ENCODE results near the gene ECHS1.
"Not testable (repeated sequence)": the region's sequence is repeated elsewhere in the genome, so short reads cannot be mapped to it uniquely, and the experiment has no call there.

The ECHS1 gene

GRCh38 chr10:133400624-133401424 lies 27.7 kb upstream of the ECHS1 start:
- in situ Hi-C loops (cut with MboI; ENCODE audit: low sequenced_read_pairs) = no loop called here

GRCh38 chr10:133399123-133399601 lies 26.0 kb upstream of the ECHS1 start:
- in situ Hi-C loops (cut with MboI; ENCODE audit: low sequenced_read_pairs) = no loop called here

GRCh38 chr10:133397938-133398337 lies 24.8 kb upstream of the ECHS1 start:
- in situ Hi-C loops (cut with MboI; ENCODE audit: low sequenced_read_pairs) = no loop called here

DNA sequence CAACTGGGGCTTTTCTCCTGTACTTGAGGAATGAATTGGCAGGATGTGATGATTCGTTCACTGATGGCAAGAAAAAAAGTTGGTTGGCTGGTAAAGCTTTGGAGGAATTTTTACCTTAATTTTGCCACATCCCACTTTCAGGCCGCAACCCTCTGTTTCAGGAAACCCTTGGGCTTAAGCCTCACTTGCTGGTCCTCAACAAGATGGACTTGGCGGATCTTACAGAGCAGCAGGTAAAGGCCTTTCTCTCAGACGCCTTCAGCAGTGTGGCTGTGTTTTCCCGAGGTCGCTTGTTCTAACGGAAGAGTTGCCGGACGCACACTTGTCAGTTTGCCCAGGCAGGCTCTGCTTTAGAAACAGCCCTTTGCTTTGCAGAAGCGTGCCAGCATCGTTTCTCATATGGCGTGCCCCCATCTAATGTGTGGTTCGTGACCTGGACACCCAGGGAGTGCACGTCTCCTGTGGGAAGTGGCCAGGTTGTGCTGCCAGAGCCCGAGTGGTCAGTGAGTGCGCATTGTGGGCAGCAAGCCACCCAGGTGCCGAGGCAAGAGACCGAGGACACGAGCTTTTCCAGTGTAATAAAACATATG lies 23.0 kb upstream of the ECHS1 start:
- in situ Hi-C loops (cut with MboI; ENCODE audit: low sequenced_read_pairs) = no loop called here

DNA sequence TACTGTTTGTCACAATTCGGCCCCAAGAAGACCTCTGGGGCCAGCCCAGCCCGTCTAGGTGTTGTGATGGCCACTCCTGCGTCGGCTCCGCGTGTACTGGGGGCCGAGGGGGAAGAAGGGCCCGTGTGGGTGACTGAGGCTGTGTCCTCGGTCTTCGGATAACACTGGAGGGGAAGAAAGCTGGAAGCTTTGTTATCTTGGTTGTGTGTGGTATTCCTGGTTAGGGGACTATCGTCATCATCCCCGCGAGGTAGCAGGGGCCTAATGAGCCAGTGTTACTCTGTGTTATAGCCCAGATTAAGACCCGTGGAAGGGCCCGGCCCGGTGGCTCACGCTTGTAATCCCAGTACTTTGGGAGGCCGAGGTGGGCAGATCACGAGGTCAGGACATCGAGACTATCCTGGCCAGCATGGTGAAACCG lies 21.7 kb upstream of the ECHS1 start:
- in situ Hi-C loops (cut with MboI; ENCODE audit: low sequenced_read_pairs) = no loop called here

DNA sequence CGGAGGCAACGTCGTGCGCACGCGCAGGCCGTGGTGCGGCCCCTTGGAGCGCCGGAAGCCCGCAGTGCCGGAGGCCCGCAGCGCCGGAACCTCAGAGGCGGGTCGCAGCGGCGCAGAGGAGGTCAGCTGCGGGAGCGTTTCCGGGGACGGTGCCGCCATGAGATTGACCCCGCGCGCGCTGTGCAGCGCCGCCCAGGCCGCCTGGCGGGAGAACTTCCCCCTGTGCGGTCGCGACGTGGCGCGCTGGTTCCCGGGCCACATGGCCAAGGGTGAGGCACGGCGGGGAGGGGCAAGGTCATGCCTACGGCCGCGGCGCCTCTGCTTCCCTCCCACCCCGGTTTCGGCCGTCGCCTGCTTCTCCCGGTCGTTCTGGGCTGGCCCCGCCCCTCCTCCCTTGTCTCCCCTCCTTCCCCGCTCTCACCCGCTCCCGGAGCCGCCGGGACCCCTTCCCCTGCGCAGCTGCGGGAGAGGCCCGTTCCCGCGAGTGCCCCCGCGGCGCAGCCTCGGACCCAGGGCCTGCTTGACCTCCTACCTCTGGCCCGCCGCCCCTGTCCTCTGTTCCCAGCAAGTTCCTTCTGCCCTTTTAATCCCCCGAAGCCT lies 21.0 kb upstream of the ECHS1 start, which contains the start of gene MTG1:
Gene MTG1 (plus strand): TSS at position 94 of the 600 bp plus-strand sequence. CDS start 64 bp downstream, at position 158.
- in situ Hi-C loops (cut with MboI; ENCODE audit: low sequenced_read_pairs) = no loop called here

GRCh38 chr10:133393401-133394063 lies 20.4 kb upstream of the ECHS1 start:
- in situ Hi-C loops (cut with MboI; ENCODE audit: low sequenced_read_pairs) = no loop called here

DNA sequence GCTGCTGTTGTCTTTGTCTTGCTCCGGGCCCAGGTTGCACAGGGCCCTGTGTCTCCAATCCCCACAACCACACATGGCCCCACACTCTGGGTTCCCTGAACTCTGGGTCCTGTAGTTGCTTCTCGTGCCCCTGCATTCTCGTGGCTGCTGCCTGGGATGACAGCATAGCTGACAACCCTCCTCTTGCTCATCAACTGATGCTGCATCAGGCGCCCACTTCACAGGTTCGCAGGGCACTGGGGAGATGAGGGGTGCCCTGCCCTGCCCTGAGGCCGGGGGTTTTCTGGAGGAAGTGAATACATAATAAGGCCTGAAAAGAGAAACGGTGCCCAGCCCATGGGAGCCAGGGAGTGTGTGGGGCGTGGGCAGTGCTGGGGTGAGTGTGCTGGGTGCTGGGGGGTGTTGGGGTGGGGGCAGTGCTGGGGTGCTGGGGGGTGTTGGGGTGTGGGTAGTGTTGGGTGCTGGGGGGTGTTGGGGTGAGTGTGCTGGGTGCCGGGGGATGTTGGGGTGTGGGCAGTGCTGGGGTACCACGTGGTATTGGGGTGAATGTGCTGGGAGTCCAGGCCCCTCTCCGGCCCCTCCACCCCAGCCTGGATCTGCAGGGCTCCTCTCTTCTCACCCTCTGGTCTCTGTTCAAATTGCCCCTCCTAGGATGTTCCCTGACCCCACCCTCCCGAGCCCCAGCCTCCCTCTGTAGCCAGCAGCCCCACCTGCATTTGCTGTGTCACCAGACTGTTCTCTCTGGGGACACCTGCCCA lies 18.8 kb upstream of the ECHS1 start:
- in situ Hi-C loops (cut with MboI; ENCODE audit: low sequenced_read_pairs) = no loop called here

GRCh38 chr10:133391249-133391635 lies 18.1 kb upstream of the ECHS1 start:
- in situ Hi-C loops (cut with MboI; ENCODE audit: low sequenced_read_pairs) = no loop called here

DNA sequence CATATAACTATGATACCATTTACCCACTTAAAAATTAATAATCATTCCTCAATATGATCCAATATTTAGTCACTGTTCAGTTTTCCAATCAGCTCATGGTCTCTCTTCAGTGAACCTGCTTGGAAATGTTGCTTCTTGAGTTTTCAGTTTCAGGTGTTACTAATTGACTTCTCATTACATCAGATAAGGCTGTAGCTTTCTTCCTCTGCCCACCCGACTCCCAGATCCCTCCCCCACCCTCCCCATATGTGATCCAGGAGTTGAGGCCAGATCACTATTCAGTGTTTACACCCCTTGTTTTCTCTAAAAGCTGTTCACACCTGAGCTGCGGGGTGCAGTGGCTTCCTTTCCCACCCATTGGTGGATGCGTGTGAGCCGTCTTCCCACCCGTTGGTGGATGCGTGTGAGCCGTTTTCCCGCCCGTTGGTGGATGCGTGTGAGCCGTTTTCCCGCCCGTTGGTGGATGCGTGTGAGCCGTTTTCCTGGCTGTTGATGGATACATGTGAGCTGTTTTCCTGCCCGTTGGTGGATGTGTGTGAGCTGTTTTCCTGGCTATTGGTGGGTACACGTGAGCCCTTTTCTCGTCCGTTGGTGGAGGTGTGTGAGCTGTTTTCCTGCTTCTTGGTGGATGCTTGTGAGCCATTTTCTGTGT lies 17.6 kb upstream of the ECHS1 start:
- in situ Hi-C loops (cut with MboI; ENCODE audit: low sequenced_read_pairs) = no loop called here

GRCh38 chr10:133388973-133389818 lies 16.0 kb upstream of the ECHS1 start:
- in situ Hi-C loops (cut with MboI; ENCODE audit: low sequenced_read_pairs) = no loop called here

DNA sequence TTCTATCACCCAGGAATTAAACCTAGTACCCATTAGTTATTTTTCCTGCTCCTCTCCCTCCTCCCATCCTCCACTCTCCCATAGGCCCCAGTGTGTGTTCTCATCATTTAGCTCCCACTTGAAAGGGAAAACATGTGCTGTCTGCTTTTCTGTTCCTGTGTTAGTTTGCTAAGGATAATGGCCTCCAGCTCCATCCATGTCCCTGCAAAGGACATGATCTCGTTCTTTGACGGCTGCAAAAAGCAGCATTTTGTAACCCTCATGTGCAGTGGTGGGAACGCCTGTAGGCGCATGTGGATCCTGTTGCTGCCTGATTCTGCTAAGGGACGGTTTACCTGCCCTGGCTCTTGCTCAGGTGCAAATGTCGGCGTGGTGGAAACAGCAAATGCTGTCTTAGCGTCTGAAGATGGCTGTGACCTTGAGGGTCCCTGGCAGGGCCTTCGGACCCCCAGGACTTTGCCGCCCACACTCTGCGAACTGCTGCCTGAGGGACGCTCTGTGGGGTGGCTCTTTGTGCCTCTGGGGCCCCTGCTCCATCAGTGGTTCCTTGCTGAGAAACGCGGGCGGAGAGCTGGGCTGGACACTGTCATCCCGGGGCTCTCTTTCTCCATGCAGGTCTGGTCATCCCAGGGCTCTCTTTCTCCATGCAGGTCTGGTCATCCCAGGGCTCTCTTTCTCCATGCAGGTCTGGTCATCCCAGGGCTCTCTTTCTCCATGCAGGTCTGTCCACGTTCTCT lies 15.2 kb upstream of the ECHS1 start:
- in situ Hi-C loops (cut with MboI; ENCODE audit: low sequenced_read_pairs) = no loop called here

GRCh38 chr10:133386951-133387350 lies 13.8 kb upstream of the ECHS1 start:
- in situ Hi-C loops (cut with MboI; ENCODE audit: low sequenced_read_pairs) = not testable (repeated sequence)

GRCh38 chr10:133385214-133385613 lies 12.1 kb upstream of the ECHS1 start:
- in situ Hi-C loops (cut with MboI; ENCODE audit: low sequenced_read_pairs) = no loop called here

DNA sequence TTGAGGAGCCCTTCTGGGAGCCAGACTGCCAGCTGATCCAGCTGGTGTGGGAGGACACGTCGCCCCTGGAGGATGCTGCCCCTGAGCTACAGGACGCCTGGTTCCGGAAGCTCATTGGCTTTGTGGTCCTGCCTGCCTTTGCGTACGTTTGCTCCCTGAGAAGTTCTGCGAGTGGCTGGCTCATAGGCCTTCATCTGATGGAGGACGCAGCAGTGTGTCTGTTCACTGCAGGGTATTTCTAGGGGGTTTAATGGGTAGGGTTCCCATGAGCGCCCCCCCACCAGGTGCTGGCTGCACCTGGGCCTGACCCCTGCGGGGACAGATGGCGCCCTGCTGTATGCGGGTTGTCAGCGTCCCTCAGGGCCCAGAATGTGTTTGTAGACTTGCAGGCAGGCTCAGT lies 10.9 kb upstream of the ECHS1 start:
- in situ Hi-C loops (cut with MboI; ENCODE audit: low sequenced_read_pairs) = no loop called here

DNA sequence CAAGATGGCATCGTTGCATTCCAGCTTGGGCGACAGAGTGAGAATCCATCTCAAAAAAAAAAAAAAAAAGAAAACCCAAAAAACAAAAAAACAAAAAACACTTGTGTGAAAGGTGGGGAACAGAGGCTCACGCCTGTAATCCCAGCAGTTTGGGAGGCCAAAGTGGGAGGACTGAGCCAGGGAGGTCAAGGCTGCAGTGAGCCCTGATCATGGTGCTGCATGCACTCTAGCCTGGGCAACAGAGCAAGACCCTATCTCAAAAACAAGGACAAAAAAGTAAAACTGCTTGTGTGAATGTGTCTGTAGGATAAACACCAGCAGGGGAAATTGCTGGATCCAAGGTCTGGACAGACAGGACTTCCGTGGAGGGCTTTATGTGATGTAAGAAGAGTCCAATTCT lies 10.4 kb upstream of the ECHS1 start:
- in situ Hi-C loops (cut with MboI; ENCODE audit: low sequenced_read_pairs) = no loop called here

GRCh38 chr10:133381036-133381435 lies 7.9 kb upstream of the ECHS1 start:
- in situ Hi-C loops (cut with MboI; ENCODE audit: low sequenced_read_pairs) = no loop called here

GRCh38 chr10:133379801-133380666 lies 6.9 kb upstream of the ECHS1 start:
- in situ Hi-C loops (cut with MboI; ENCODE audit: low sequenced_read_pairs) = no loop called here
